ENCODE data around the gene RIT2.
A peak's percentile ranks its signal among the peaks of the same experiment; 100 is the strongest.

The RIT2 gene

DNA sequence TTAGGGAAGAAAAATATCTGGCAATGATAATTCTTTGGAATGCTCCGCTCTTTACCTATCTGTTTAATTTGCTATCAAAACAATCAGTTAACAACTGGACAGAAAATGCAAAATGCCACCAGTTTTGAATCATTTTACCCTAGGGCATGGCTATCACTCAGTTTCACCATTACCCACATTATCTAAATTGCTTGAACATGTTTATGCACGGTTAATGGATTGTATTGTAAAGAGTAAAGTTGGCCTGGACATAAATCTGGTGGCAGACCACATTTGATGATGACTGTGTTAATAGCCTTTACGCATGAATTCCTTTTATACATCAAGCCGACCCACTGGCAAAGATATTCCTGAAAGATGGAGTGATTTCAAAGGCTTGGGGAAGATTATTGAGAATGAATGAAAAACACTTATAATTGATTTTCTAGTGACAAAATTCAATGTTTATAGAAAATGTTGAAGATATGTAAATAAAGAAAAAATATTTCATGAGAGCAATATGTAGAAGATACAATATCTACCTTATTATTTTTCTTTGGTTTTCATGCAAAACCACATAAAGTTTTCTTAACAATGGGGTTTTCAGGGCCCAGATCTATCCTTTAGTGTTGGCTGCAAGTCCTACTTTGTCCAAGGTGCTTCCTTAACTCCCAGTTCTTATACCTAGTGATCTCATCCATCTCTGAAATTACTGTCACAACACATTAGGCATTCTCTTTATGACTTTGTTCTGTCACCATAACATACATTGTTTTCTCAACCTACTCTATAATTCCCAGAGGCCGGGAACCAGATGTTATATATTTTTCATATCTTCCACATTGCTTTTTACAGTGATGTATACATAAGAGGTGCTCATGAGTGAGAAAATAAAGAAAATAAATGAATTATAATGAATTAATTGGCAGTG is 265.1 kb downstream of the RIT2 start (continued):
- TF ChIP-seq ZBTB8A (tag by site-specific recombination; IDR thresholded peaks at IDR 0.05): peak; percentile 72
- no peak for TF ChIP-seq ZNF248 (tag by site-specific recombination; IDR thresholded peaks at IDR 0.05)
- TF ChIP-seq YY2 (tag by site-specific recombination; IDR thresholded peaks at IDR 0.05): 0 out of 2 replicates have a peak, but pooled peaks have one; percentile 32
- TF ChIP-seq ZNF747 (tag by site-specific recombination; IDR thresholded peaks at IDR 0.05): no peak
- TF ChIP-seq ZNF155 (tag by site-specific recombination; IDR thresholded peaks at IDR 0.05): no peak
- TF ChIP-seq BCL11B (tag by site-specific recombination; IDR thresholded peaks at IDR 0.05; ENCODE audit: low read depth): no peak
- 0 out of 2 replicates have a peak, but pooled peaks have one; percentile 27 for TF ChIP-seq ZNF354C (tag by site-specific recombination; IDR thresholded peaks at IDR 0.05; ENCODE audit: borderline replicate concordance, low read depth)
- peak; percentile 70; the same call in 1 of the 2 replicates for TF ChIP-seq KLF7 (tag by site-specific recombination; IDR thresholded peaks at IDR 0.05; ENCODE audit: borderline replicate concordance)
- TF ChIP-seq, protein P1, sequence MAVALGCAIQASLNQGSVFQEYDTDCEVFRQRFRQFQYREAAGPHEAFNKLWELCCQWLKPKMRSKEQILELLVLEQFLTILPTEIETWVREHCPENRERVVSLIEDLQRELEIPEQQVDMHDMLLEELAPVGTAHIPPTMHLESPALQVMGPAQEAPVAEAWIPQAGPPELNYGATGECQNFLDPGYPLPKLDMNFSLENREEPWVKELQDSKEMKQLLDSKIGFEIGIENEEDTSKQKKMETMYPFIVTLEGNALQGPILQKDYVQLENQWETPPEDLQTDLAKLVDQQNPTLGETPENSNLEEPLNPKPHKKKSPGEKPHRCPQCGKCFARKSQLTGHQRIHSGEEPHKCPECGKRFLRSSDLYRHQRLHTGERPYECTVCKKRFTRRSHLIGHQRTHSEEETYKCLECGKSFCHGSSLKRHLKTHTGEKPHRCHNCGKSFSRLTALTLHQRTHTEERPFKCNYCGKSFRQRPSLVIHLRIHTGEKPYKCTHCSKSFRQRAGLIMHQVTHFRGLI (tag by site-specific recombination; IDR thresholded peaks at IDR 0.05): peak; percentile 88
- TF ChIP-seq EGR2 (tag by site-specific recombination; IDR thresholded peaks at IDR 0.05; ENCODE audit: low read depth): no peak
- TF ChIP-seq ZNF777 (tag by site-specific recombination; IDR thresholded peaks at IDR 0.05; ENCODE audit: borderline replicate concordance): no peak
- peak; percentile 30 for TF ChIP-seq SP2 (tag by site-specific recombination; IDR thresholded peaks at IDR 0.05)
- TF ChIP-seq ZBTB7A (tag by site-specific recombination; IDR thresholded peaks at IDR 0.05; ENCODE audit: low read depth): no peak
- TF ChIP-seq, protein P2, sequence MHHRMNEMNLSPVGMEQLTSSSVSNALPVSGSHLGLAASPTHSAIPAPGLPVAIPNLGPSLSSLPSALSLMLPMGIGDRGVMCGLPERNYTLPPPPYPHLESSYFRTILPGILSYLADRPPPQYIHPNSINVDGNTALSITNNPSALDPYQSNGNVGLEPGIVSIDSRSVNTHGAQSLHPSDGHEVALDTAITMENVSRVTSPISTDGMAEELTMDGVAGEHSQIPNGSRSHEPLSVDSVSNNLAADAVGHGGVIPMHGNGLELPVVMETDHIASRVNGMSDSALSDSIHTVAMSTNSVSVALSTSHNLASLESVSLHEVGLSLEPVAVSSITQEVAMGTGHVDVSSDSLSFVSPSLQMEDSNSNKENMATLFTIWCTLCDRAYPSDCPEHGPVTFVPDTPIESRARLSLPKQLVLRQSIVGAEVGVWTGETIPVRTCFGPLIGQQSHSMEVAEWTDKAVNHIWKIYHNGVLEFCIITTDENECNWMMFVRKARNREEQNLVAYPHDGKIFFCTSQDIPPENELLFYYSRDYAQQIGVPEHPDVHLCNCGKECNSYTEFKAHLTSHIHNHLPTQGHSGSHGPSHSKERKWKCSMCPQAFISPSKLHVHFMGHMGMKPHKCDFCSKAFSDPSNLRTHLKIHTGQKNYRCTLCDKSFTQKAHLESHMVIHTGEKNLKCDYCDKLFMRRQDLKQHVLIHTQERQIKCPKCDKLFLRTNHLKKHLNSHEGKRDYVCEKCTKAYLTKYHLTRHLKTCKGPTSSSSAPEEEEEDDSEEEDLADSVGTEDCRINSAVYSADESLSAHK (tag by site-specific recombination; IDR thresholded peaks at IDR 0.05): peak; percentile 96
- TF ChIP-seq ZNF423 (tag by site-specific recombination; IDR thresholded peaks at IDR 0.05): no peak
- TF ChIP-seq GLIS1 (tag by site-specific recombination; IDR thresholded peaks at IDR 0.05): peak; percentile 69
- TF ChIP-seq ZNF16 (tag by site-specific recombination; IDR thresholded peaks at IDR 0.05; ENCODE audit: low read depth): no peak
- no peak for TF ChIP-seq ZNF560 (tag by site-specific recombination; IDR thresholded peaks at IDR 0.05; ENCODE audit: borderline replicate concordance)
- peak; percentile 82; the same call in 1 of the 2 replicates for TF ChIP-seq BCL11A (tag by site-specific recombination; IDR thresholded peaks at IDR 0.05; ENCODE audit: low read depth)
- no peak for TF ChIP-seq ZNF138 (tag by site-specific recombination; IDR thresholded peaks at IDR 0.05; ENCODE audit: borderline replicate concordance)
- TF ChIP-seq, protein P3, sequence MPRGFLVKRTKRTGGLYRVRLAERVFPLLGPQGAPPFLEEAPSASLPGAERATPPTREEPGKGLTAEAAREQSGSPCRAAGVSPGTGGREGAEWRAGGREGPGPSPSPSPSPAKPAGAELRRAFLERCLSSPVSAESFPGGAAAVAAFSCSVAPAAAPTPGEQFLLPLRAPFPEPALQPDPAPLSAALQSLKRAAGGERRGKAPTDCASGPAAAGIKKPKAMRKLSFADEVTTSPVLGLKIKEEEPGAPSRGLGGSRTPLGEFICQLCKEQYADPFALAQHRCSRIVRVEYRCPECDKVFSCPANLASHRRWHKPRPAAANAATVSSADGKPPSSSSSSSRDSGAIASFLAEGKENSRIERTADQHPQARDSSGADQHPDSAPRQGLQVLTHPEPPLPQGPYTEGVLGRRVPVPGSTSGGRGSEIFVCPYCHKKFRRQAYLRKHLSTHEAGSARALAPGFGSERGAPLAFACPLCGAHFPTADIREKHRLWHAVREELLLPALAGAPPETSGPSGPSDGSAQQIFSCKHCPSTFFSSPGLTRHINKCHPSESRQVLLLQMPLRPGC (tag by site-specific recombination; IDR thresholded peaks at IDR 0.05): peak; percentile 98
- TF ChIP-seq ZNF24 (tag by site-specific recombination; IDR thresholded peaks at IDR 0.05): peak; percentile 86; the same call in 1 of the 2 replicates
- TF ChIP-seq ZNF174 (tag by site-specific recombination; IDR thresholded peaks at IDR 0.05): no peak
- TF ChIP-seq ZNF133 (tag by site-specific recombination; IDR thresholded peaks at IDR 0.05): no peak
- peak; percentile 61; the same call in 1 of the 2 replicates for TF ChIP-seq ZNF549 (tag by site-specific recombination; IDR thresholded peaks at IDR 0.05)
- TF ChIP-seq, protein P4, sequence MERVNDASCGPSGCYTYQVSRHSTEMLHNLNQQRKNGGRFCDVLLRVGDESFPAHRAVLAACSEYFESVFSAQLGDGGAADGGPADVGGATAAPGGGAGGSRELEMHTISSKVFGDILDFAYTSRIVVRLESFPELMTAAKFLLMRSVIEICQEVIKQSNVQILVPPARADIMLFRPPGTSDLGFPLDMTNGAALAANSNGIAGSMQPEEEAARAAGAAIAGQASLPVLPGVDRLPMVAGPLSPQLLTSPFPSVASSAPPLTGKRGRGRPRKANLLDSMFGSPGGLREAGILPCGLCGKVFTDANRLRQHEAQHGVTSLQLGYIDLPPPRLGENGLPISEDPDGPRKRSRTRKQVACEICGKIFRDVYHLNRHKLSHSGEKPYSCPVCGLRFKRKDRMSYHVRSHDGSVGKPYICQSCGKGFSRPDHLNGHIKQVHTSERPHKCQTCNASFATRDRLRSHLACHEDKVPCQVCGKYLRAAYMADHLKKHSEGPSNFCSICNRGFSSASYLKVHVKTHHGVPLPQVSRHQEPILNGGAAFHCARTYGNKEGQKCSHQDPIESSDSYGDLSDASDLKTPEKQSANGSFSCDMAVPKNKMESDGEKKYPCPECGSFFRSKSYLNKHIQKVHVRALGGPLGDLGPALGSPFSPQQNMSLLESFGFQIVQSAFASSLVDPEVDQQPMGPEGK (tag by site-specific recombination; IDR thresholded peaks at IDR 0.05): peak; percentile 62; the same call in 1 of the 2 replicates
- TF ChIP-seq ZNF302 (tag by site-specific recombination; IDR thresholded peaks at IDR 0.05; ENCODE audit: low read depth): no peak
- peak; percentile 92 for TF ChIP-seq IKZF3 (tag by site-specific recombination; IDR thresholded peaks at IDR 0.05)
- no peak for TF ChIP-seq ZNF510 (tag by site-specific recombination; IDR thresholded peaks at IDR 0.05; ENCODE audit: insufficient replicate concordance)
- TF ChIP-seq ZNF521 (tag by site-specific recombination; IDR thresholded peaks at IDR 0.05): no peak
- TF ChIP-seq SP3 (tag by site-specific recombination; IDR thresholded peaks at IDR 0.05): 0 out of 2 replicates have a peak, but pooled peaks have one; percentile 23
